Mucosa of rectum (tissue), 2 donors: Measurements from ENCODE around the gene THAP9.

Source experiments
- H3K27ac ChIP-seq, 2 donors: one replicate each; pipeline ENCODE4 v1.7.0; 2013; ENCODE audit warnings: inconsistent platforms in 2 of 2, low read depth in 2 of 2, low read length in 2 of 2
- H3K27me3 ChIP-seq, 2 donors: one replicate each; pipeline ENCODE4 v1.7.0; 2013; ENCODE audit warnings: low read length in 2 of 2; ENCODE audit not compliant: control insufficient read depth in 2 of 2, insufficient read depth in 2 of 2
- H3K36me3 ChIP-seq, 2 donors: one replicate each; pipeline ENCODE4 v1.7.0; 2013; ENCODE audit warnings: low read length in 2 of 2; ENCODE audit not compliant: control insufficient read depth in 2 of 2, insufficient read depth in 2 of 2
- H3K4me1 ChIP-seq, 2 donors: one replicate each; pipeline ENCODE4 v1.7.0; 2013; ENCODE audit warnings: low read length in 2 of 2, mild to moderate bottlenecking in 1 of 2; ENCODE audit not compliant: control insufficient read depth in 2 of 2, insufficient read depth in 2 of 2
- H3K4me3 ChIP-seq, 2 donors: one replicate each; pipeline ENCODE4 v1.7.0; 2013; ENCODE audit warnings: low read length in 2 of 2
- H3K9ac ChIP-seq, 2 donors: one replicate each; pipeline ENCODE4 v1.7.0; 2013; ENCODE audit warnings: low read length in 2 of 2, low read depth in 1 of 2, mild to moderate bottlenecking in 1 of 2
- H3K9me3 ChIP-seq, 2 donors: one replicate each; pipeline ENCODE4 v1.7.0; 2013; ENCODE audit warnings: low read length in 2 of 2; ENCODE audit not compliant: control insufficient read depth in 2 of 2
- donor health status: healthy.
- donor health status: Normal muscosa, but diverticular disease.

The THAP9 gene

GRCh38 chr4:82951196-82951595 is 50.7 kb downstream of the THAP9 start:
- Histone ChIP-seq H3K36me3 (peaks cover 0 to 1% of the 10 kb centered on the region in 2 donors), H3K27ac (no peak overlapping the region), H3K4me1 (no peaks in the 10 kb centered on the region), H3K4me3 (no peak overlapping the region), H3K9me3 (no peaks in the 10 kb centered on the region), H3K9ac (no peak overlapping the region), H3K27me3 (no peaks in the 10 kb centered on the region)

- H3K4me1 ChIP-seq: no peaks in the 10 kb centered on the region
- H3K4me3 ChIP-seq: no peak overlapping the region
- H3K27me3 ChIP-seq: no peaks in the 10 kb centered on the region
- no peak overlapping the region for H3K27ac ChIP-seq
- H3K9ac ChIP-seq: no peak overlapping the region
- H3K9me3 ChIP-seq: no peaks in the 10 kb centered on the region
- H3K36me3 ChIP-seq: peaks cover 0 to 1% of the 10 kb centered on the region in 2 donors
Observed at GRCh38 chr4:82954212-82954611, 53.7 kb downstream of the THAP9 start.

- Histone ChIP-seq H3K27ac (no peak overlapping the region), H3K9me3 (no peaks in the 10 kb centered on the region), H3K9ac (no peak overlapping the region), H3K36me3 (peaks cover 0 to 7% of the 10 kb centered on the region in 2 donors), H3K27me3 (no peaks in the 10 kb centered on the region), H3K4me3 (no peak overlapping the region), H3K4me1 (no peaks in the 10 kb centered on the region)
Observed at GRCh38 chr4:82957045-82957444, 56.5 kb downstream of the THAP9 start.

GRCh38 chr4:82965763-82966162 is 65.2 kb downstream of the THAP9 start:
- Histone ChIP-seq H3K36me3 (peaks cover 10 to 11% of the 10 kb centered on the region in 2 donors), H3K9ac (no peak overlapping the region), H3K4me1 (no peaks in the 10 kb centered on the region), H3K4me3 (no peak overlapping the region), H3K9me3 (no peaks in the 10 kb centered on the region), H3K27me3 (no peaks in the 10 kb centered on the region), H3K27ac (no peak overlapping the region)

GRCh38 chr4:82968972-82969371 is 68.4 kb downstream of the THAP9 start:
- no peaks in the 10 kb centered on the region for H3K4me1 ChIP-seq
- H3K27me3 ChIP-seq: no peaks in the 10 kb centered on the region
- H3K36me3 ChIP-seq: peaks cover 8 to 11% of the 10 kb centered on the region in 2 donors

GRCh38 chr4:82969414-82969813 is 68.9 kb downstream of the THAP9 start:
- Histone ChIP-seq H3K4me1 (no peaks in the 10 kb centered on the region), H3K4me3 (no peak overlapping the region), H3K36me3 (peaks cover 8 to 11% of the 10 kb centered on the region in 2 donors), H3K9ac (no peak overlapping the region), H3K9me3 (no peaks in the 10 kb centered on the region), H3K27ac (no peak overlapping the region), H3K27me3 (no peaks in the 10 kb centered on the region)

More at GRCh38 chr4:82968972-82969371, 68.4 kb downstream of the THAP9 start:
- Histone ChIP-seq H3K9me3 (no peaks in the 10 kb centered on the region), H3K9ac (no peak overlapping the region), H3K4me3 (no peak overlapping the region), H3K27ac (no peak overlapping the region)
